Mesendoderm (in vitro differentiated cells): ENCODE measurements around the gene EXT2.

Experiments
- DNase-seq: peaks from one replicate; pipeline ENCODE4 v3.0.0; 2013
- H2AK5ac ChIP-seq: 2 replicates; pipeline ENCODE4 v1.6.1; 2013; ENCODE audit warnings: low read length, inconsistent platforms
- H2BK120ac ChIP-seq: 2 replicates; pipeline ENCODE4 v1.6.1; 2013; ENCODE audit warnings: low read depth, mild to moderate bottlenecking, low read length, moderate library complexity, mixed read lengths
- H2BK15ac ChIP-seq: replicated peaks from 2 replicates; pipeline ENCODE4 v1.6.1; 2013; ENCODE audit warnings: low read depth, mild to moderate bottlenecking, moderate library complexity
- H2BK5ac ChIP-seq: 2 replicates; pipeline ENCODE4 v1.6.1; 2013; ENCODE audit warnings: low read length, inconsistent platforms
- H3K18ac ChIP-seq: 2 replicates; pipeline ENCODE4 v1.6.1; 2013; ENCODE audit warnings: mild to moderate bottlenecking, low read length, mixed read lengths
- H3K23ac ChIP-seq: one replicate; pipeline ENCODE4 v1.6.1; 2013; ENCODE audit warnings: low read length
- H3K27ac ChIP-seq: 2 replicates; pipeline ENCODE4 v1.5.1; 2013; ENCODE audit warnings: low read depth, mild to moderate bottlenecking, inconsistent platforms, low read length, moderate library complexity
- H3K27me3 ChIP-seq: 2 replicates; pipeline ENCODE4 v1.6.1; 2013; ENCODE audit warnings: low read length, control low read depth, mild to moderate bottlenecking, inconsistent platforms; ENCODE audit not compliant: insufficient read depth, poor library complexity
- H3K36me3 ChIP-seq: 2 replicates; pipeline ENCODE4 v1.6.1; 2013; ENCODE audit warnings: low read length, inconsistent platforms; ENCODE audit not compliant: control insufficient read depth, insufficient read depth
- H3K4ac ChIP-seq: one replicate; pipeline ENCODE4 v1.6.1; 2013; ENCODE audit warnings: low read depth, mild to moderate bottlenecking, low read length, moderate library complexity
- H3K4me1 ChIP-seq: 2 replicates; pipeline ENCODE4 v1.6.1; 2013; ENCODE audit warnings: low read depth, low read length, inconsistent platforms; ENCODE audit not compliant: control insufficient read depth
- H3K4me2 ChIP-seq: 2 replicates; pipeline ENCODE4 v1.6.1; 2013; ENCODE audit warnings: low read length
- H3K4me3 ChIP-seq: 2 replicates; pipeline ENCODE4 v1.5.1; 2013; ENCODE audit warnings: mild to moderate bottlenecking, low read length
- H3K56ac ChIP-seq: one replicate; pipeline ENCODE4 v1.6.1; 2013; ENCODE audit warnings: low read length
- H3K79me1 ChIP-seq: 2 replicates; pipeline ENCODE4 v1.6.1; 2013; ENCODE audit warnings: low read length, inconsistent platforms
- H3K79me2 ChIP-seq: 2 replicates; pipeline ENCODE4 v1.6.1; 2013; ENCODE audit warnings: mild to moderate bottlenecking, low read length; ENCODE audit not compliant: control insufficient read depth, insufficient read depth
- H3K9ac ChIP-seq: 2 replicates; pipeline ENCODE4 v1.6.1; 2013; ENCODE audit warnings: low read length, inconsistent platforms
- H4K5ac ChIP-seq: one replicate; pipeline ENCODE4 v1.6.1; 2013; ENCODE audit warnings: low read length
- H4K8ac ChIP-seq: one replicate; pipeline ENCODE4 v1.6.1; 2013; ENCODE audit warnings: low read depth, mild to moderate bottlenecking, control low read depth, low read length, moderate library complexity
- WGBS: extraction: QIAGEN DNeasy Blood & Tissue Kit; methylation state at CpG from one replicate; pipeline ENCODE4 v1.1.7; 2013; ENCODE audit warnings: low lambda C conversion rate, missing lambda C conversion rate; ENCODE audit not compliant: insufficient coverage; ENCODE audit errors: extremely low coverage; 5-methylcytosine and 5-hydroxymethylcytosine counted together

The EXT2 gene

DNA sequence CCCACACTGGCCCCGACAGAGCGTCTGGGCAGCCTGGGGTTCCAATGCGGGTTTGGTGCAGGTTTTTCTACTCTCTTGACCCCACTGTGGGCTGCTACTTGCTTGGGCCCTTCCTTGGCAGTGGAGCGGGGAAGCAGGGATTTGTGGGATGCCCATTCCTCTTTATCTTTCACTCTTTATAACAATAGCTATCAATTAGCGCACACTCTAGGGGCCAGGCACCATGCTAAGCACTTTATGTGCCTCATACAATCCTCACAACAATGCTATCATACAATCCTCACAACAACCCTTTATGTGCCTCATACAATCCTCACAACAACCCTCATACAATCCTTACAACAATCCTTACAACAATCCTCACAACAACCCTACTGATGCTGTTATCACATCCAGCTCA, 16.7 kb upstream of the EXT2 start:
- Histone ChIP-seq H3K27me3 (no peaks in the 10 kb centered on the region), H3K4ac (no peak overlapping the region), H3K27ac (no peak overlapping the region), H3K79me1 (no peaks in the 10 kb centered on the region), H3K4me2 (no peak overlapping the region), H2BK120ac (no peak overlapping the region), H3K4me1 (no peaks in the 10 kb centered on the region), H3K18ac (no peak overlapping the region), H3K4me3 (no peak overlapping the region), H3K36me3 (no peaks in the 10 kb centered on the region), H3K79me2 (no peaks in the 10 kb centered on the region), H2BK5ac (no peak overlapping the region), H2AK5ac (no peak overlapping the region), H3K23ac (no peak overlapping the region), H4K5ac (no peak overlapping the region), H2BK15ac (no peak overlapping the region), H3K56ac (no peak overlapping the region), H4K8ac (no peak overlapping the region), H3K9ac (no peak overlapping the region)
- WGBS: no CpG with 5 or more reads among the region's 5 CpGs
- peak; percentile 70 for DNase-seq

DNA sequence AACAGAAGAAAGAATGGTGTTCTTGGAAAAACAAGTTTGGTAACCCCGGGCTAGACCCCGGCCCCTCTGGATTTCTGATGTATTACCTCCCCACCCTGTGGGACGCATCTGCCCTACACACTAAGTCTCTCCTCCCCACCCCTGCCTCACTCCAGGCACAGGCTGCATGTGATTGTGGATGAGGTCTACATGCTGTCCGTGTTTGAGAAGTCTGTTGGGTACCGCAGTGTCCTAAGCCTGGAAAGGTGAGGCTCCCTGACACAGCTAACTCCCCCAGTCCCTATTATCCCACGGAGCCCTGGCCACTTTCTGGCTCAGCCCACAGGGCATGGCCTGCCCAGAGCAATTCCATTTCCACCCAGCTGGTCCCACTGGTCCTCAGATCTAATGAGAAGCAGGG, 16.1 kb upstream of the EXT2 start:
- Histone ChIP-seq H3K56ac (peak overlapping the region; percentile 36), H3K18ac (no peak overlapping the region), H4K8ac (no peak overlapping the region), H2BK5ac (no peak overlapping the region), H2AK5ac (no peak overlapping the region), H3K27ac (no peak overlapping the region), H3K4ac (no peak overlapping the region), H3K23ac (no peak overlapping the region), H3K79me1 (no peaks in the 10 kb centered on the region), H3K4me2 (no peak overlapping the region), H3K36me3 (no peaks in the 10 kb centered on the region), H3K27me3 (no peaks in the 10 kb centered on the region), H4K5ac (no peak overlapping the region), H2BK120ac (no peak overlapping the region), H2BK15ac (no peak overlapping the region), H3K9ac (no peak overlapping the region), H3K79me2 (no peaks in the 10 kb centered on the region), H3K4me1 (no peaks in the 10 kb centered on the region), H3K4me3 (no peak overlapping the region)
- whole genome bisulfite sequencing: no CpG with 5 or more reads among the region's 6 CpGs
- no peak for DNase-seq

DNA sequence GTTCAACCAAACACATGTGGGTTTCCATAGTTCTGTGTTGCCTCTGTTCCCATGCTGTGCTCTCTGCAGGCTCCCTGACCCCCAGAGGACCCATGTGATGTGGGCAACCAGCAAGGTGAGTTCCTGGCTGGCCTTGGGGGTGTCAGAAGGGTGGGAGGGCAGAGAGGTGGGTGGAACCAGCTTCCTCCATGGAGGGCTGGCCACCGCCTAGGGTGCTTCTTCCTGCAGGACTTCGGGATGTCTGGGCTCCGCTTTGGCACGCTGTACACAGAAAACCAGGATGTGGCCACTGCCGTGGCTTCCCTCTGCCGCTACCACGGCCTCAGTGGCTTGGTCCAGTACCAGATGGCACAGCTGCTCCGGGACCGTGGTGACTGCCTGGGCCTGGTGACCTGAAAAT, 14.5 kb upstream of the EXT2 start:
- no peak overlapping the region for H2AK5ac ChIP-seq
- H3K27me3 ChIP-seq: no peaks in the 10 kb centered on the region
- no peaks in the 10 kb centered on the region for H3K79me2 ChIP-seq
- no peaks in the 10 kb centered on the region for H3K79me1 ChIP-seq
- H4K5ac ChIP-seq: no peak overlapping the region
- no peaks in the 10 kb centered on the region for H3K36me3 ChIP-seq
- no CpG with 5 or more reads among the region's 9 CpGs for WGBS
- no peak overlapping the region for H3K4me2 ChIP-seq
- no peak overlapping the region for H3K56ac ChIP-seq
- H2BK5ac ChIP-seq: no peak overlapping the region
- DNase-seq: no peak
- no peak overlapping the region for H3K4me3 ChIP-seq
- H3K27ac ChIP-seq: no peak overlapping the region
- H3K18ac ChIP-seq: no peak overlapping the region
- H2BK120ac ChIP-seq: no peak overlapping the region
- H3K4me1 ChIP-seq: no peaks in the 10 kb centered on the region
- H2BK15ac ChIP-seq: no peak overlapping the region
- no peak overlapping the region for H3K4ac ChIP-seq
- H4K8ac ChIP-seq: no peak overlapping the region
- H3K23ac ChIP-seq: no peak overlapping the region
- H3K9ac ChIP-seq: no peak overlapping the region

DNA sequence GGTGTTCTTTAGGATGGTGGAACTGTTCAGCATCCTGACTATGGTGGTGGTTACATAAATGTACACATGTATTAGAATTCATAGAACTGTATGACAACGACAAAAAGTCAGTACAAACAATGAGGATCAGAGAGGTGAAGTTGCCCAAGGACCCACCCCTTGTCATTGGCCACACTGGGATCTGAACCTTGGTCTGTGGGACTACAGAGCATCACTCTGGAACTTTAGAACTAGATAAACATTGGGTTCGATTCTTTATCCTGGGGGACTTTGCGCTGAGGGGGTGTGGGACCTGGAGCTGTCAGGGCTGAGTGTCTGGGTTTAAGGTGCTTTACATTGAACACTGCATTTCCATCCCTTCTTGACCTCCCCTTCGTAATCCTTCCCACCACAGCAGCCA, 12.8 kb upstream of the EXT2 start:
- H3K56ac ChIP-seq: no peak overlapping the region
- no peak overlapping the region for H3K23ac ChIP-seq
- no peak overlapping the region for H3K9ac ChIP-seq
- H3K79me1 ChIP-seq: no peaks in the 10 kb centered on the region
- H4K8ac ChIP-seq: no peak overlapping the region
- H3K4me3 ChIP-seq: no peak overlapping the region
- no peak overlapping the region for H3K4ac ChIP-seq
- H4K5ac ChIP-seq: no peak overlapping the region
- no peak overlapping the region for H3K4me2 ChIP-seq
- no peaks in the 10 kb centered on the region for H3K4me1 ChIP-seq
- H2AK5ac ChIP-seq: no peak overlapping the region
- no peak overlapping the region for H2BK5ac ChIP-seq
- H3K27ac ChIP-seq: no peak overlapping the region
- no CpG with 5 or more reads among the region's 4 CpGs for WGBS
- H3K18ac ChIP-seq: no peak overlapping the region
- no peaks in the 10 kb centered on the region for H3K27me3 ChIP-seq
- no peak overlapping the region for H2BK15ac ChIP-seq
- H3K79me2 ChIP-seq: no peaks in the 10 kb centered on the region
- no peak overlapping the region for H2BK120ac ChIP-seq
- no peaks in the 10 kb centered on the region for H3K36me3 ChIP-seq
- no peak for DNase-seq

DNA sequence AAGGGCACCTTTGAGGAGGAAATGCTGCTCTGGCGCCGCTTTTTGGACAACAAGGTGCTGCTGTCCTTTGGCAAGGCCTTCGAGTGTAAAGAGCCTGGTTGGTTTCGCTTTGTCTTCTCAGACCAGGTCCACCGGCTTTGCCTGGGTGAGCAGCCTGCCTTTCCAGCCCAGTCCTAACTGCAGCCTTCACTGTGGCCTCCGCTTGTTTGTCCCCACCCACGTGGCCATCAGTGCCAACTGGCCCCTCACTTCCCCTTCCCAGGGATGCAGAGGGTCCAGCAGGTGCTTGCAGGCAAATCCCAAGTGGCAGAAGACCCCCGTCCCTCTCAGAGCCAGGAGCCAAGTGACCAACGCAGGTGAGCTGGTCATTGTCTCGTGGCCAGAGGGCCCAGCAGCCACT, 12.0 kb upstream of the EXT2 start:
- Histone ChIP-seq H4K8ac (no peak overlapping the region), H2AK5ac (no peak overlapping the region), H3K27me3 (no peaks in the 10 kb centered on the region), H2BK120ac (no peak overlapping the region), H3K9ac (no peak overlapping the region), H3K79me1 (no peaks in the 10 kb centered on the region), H3K4ac (no peak overlapping the region), H3K56ac (no peak overlapping the region), H3K79me2 (no peaks in the 10 kb centered on the region), H3K18ac (no peak overlapping the region), H2BK15ac (no peak overlapping the region), H2BK5ac (no peak overlapping the region), H3K4me3 (no peak overlapping the region), H3K4me2 (no peak overlapping the region), H3K23ac (no peak overlapping the region), H3K4me1 (no peaks in the 10 kb centered on the region), H3K36me3 (no peaks in the 10 kb centered on the region), H4K5ac (no peak overlapping the region), H3K27ac (no peak overlapping the region)
- no peak for DNase-seq
- whole genome bisulfite sequencing: no CpG with 5 or more reads among the region's 10 CpGs

DNA sequence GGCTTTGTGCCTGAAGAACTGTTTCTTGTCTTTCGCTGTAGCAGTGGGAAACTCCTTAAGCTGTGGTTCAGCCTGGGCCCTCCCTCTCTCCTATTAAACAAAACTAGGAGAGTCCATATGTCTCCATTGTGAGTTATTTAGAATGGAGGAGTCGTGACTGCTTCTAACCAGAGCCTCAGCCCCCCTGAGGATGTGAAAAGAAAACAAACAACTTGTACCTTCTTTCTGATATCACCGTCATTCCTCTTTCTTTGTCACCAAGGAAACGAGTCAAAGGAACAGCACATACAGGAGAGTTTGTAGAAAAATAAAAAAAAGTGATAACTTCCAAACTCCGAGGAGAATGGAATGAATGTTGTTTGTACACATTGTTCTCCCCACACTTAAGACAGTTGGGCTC, 11.6 kb upstream of the EXT2 start:
- no peak for DNase-seq
- Histone ChIP-seq H3K4ac (no peak overlapping the region), H2BK5ac (no peak overlapping the region), H3K27me3 (no peaks in the 10 kb centered on the region), H3K79me2 (no peaks in the 10 kb centered on the region), H3K27ac (no peak overlapping the region), H4K5ac (no peak overlapping the region), H4K8ac (no peak overlapping the region), H3K4me3 (no peak overlapping the region), H2BK120ac (no peak overlapping the region), H2BK15ac (no peak overlapping the region), H2AK5ac (no peak overlapping the region), H3K23ac (no peak overlapping the region), H3K56ac (no peak overlapping the region), H3K36me3 (no peaks in the 10 kb centered on the region), H3K4me1 (no peaks in the 10 kb centered on the region), H3K79me1 (no peaks in the 10 kb centered on the region), H3K18ac (no peak overlapping the region), H3K9ac (no peak overlapping the region), H3K4me2 (no peak overlapping the region)
- no CpG with 5 or more reads among the region's 5 CpGs for WGBS
